B cell (primary cell): ENCODE results near the gene TCF7L1. TPM values are rescaled to one million over a fixed set of nuclear protein-coding genes. Genes with fewer than 3 reads are reported as not detected.

ENCODE experiments used
- ATAC-seq: fragments of 200-7000 bp; cut with Tn5 transposase; one replicate; pipeline ENCODE4 v1.10.0; 2021; ENCODE audit warnings: low read depth, mild to moderate bottlenecking, moderate number of reproducible peaks, moderate library complexity
- CTCF ChIA-PET: fragments of 350-600 bp; sonication (Branson Sonifier 250); formaldehyde crosslinking; loops from one replicate; lab custom pipeline; 2021; ENCODE audit warnings: antibody characterized with exemption, inconsistent platforms; lab: Charles Lee
- POLR2A ChIA-PET: fragments of 350-600 bp; sonication (Branson Sonifier 250); formaldehyde crosslinking; loops from one replicate; lab custom pipeline; 2021; ENCODE audit warnings: antibody characterized with exemption; lab: Charles Lee
- DNase-seq: peaks from one replicate; pipeline ENCODE4 v3.0.0; 2013
- H2AFZ ChIP-seq: 2 replicates; pipeline ENCODE4 v1.6.1; 2012; ENCODE audit warnings: mild to moderate bottlenecking, low read depth, low read length; ENCODE audit not compliant: insufficient read depth, poor library complexity, severe bottlenecking
- H3K27ac ChIP-seq, 2 donors: 1 replicate in 1 of 2; 2 replicates in 1 of 2; pipeline ENCODE4 v1.5.1; 2012 to 2013; ENCODE audit warnings: low read length in 2 of 2, mild to moderate bottlenecking in 2 of 2, moderate library complexity in 1 of 2
- H3K27me3 ChIP-seq, 4 experiments: fragments of 200-600 bp in 1 of 4; sonication (generic) in 1 of 4; replicated peaks in 1 of 4; 1 replicate in 2 of 4; 2 replicates in 2 of 4; pipeline versions ENCODE4 v1.6.1 to v1.7.0; 2013 to 2016; ENCODE audit warnings: low read length in 3 of 4, mild to moderate bottlenecking in 2 of 4, mixed read lengths in 1 of 4, moderate library complexity in 1 of 4; ENCODE audit not compliant: insufficient read depth in 4 of 4, control insufficient read depth in 3 of 4; ENCODE audit errors: control extremely low read depth in 1 of 4
- H3K36me3 ChIP-seq, 2 experiments: replicated peaks in 1 of 2; 1 replicate in 1 of 2; 2 replicates in 1 of 2; pipeline versions ENCODE4 v1.6.1 to v1.7.1; 2013; ENCODE audit warnings: low read length in 1 of 2; ENCODE audit not compliant: insufficient read depth in 2 of 2, control insufficient read depth in 1 of 2; ENCODE audit errors: control extremely low read depth in 1 of 2, extremely low read depth in 1 of 2
- H3K4me1 ChIP-seq, 2 donors: fragments of 200-600 bp in 1 of 2; sonication (generic) in 1 of 2; 1 replicate in 1 of 2; 2 replicates in 1 of 2; pipeline versions ENCODE4 v1.5.1 to v1.6.1; 2013 to 2017; ENCODE audit warnings: low read length in 2 of 2; ENCODE audit not compliant: control insufficient read depth in 2 of 2, insufficient read depth in 2 of 2
- H3K4me2 ChIP-seq: replicated peaks from 2 replicates; pipeline ENCODE3; 2012; ENCODE audit warnings: mild to moderate bottlenecking, low read depth, low read length; ENCODE audit not compliant: poor library complexity, severe bottlenecking
- H3K4me3 ChIP-seq, 5 experiments: fragments of 200-600 bp in 1 of 5; sonication (generic) in 1 of 5; 1 replicate in 3 of 5; 2 replicates in 2 of 5; pipeline versions ENCODE4 v1.5.1 to v1.7.0; 2011 to 2016; ENCODE audit warnings: low read length in 4 of 5, mild to moderate bottlenecking in 4 of 5, low read depth in 2 of 5, control low read depth in 1 of 5, moderate library complexity in 1 of 5; ENCODE audit not compliant: insufficient read depth in 1 of 5; ENCODE audit errors: control extremely low read depth in 1 of 5, extremely low read depth in 1 of 5
- H3K79me2 ChIP-seq: fragments of 200-600 bp; sonication (generic); one replicate; pipeline ENCODE4 v1.6.0; 2016; ENCODE audit warnings: low read length; ENCODE audit not compliant: control insufficient read depth, insufficient read depth
- H3K9ac ChIP-seq: fragments of 200-600 bp; sonication (generic); 2 replicates; pipeline ENCODE4 v1.6.1; 2017; ENCODE audit warnings: mild to moderate bottlenecking, low read length, moderate library complexity
- H3K9me3 ChIP-seq, 3 donors: one replicate each; pipeline versions ENCODE4 v1.6.1 to v1.7.1; 2013; ENCODE audit warnings: low read length in 2 of 3; ENCODE audit not compliant: control insufficient read depth in 2 of 3, insufficient read depth in 1 of 3; ENCODE audit errors: control extremely low read depth in 1 of 3
- H4K20me1 ChIP-seq: 2 replicates; pipeline ENCODE4 v1.6.0; 2012; ENCODE audit warnings: mild to moderate bottlenecking, low read length; ENCODE audit not compliant: insufficient read depth, control insufficient read depth, poor library complexity, severe bottlenecking
- H3K27ac Mint-ChIP-seq: one replicate; pipeline ENCODE4 v1.8.0; 2021; ENCODE audit warnings: mixed read lengths
- H3K27me3 Mint-ChIP-seq: one replicate; pipeline ENCODE4 v1.8.0; 2021; ENCODE audit warnings: mixed read lengths
- H3K4me1 Mint-ChIP-seq: one replicate; pipeline ENCODE4 v1.8.0; 2021; ENCODE audit warnings: mixed read lengths
- H3K4me3 Mint-ChIP-seq: one replicate; pipeline ENCODE4 v1.8.0; 2021; ENCODE audit warnings: mixed read lengths
- H3K9me3 Mint-ChIP-seq: one replicate; pipeline ENCODE4 v1.8.0; 2022; ENCODE audit warnings: mixed read lengths; ENCODE audit not compliant: insufficient read depth
- CTCF ChIP-seq: fragments of 200-600 bp; IDR thresholded peaks from one replicate; pipeline ENCODE4 v1.8.0; 2022; ENCODE audit warnings: antibody characterized with exemption, mild to moderate bottlenecking
- EZH2 ChIP-seq: IDR thresholded peaks from 2 replicates; pipeline ENCODE4 v1.6.1; 2012; ENCODE audit warnings: borderline replicate concordance, low read depth, mild to moderate bottlenecking, moderate library complexity, low read length; ENCODE audit not compliant: insufficient read depth, poor library complexity, severe bottlenecking
- WGBS: methylation state at CpG from one replicate; pipeline ENCODE4 v1.1.5; 2013; ENCODE audit warnings: missing lambda C conversion rate; ENCODE audit not compliant: insufficient coverage; 5-methylcytosine and 5-hydroxymethylcytosine counted together
- intact Hi-C: fragments of 100-400 bp; cut with micrococcal nuclease; formaldehyde crosslinking; loops from one replicate; pipeline ENCODE4 v1.10.0; 2022
- polyA plus RNA-seq: library from polyadenylated mRNA; depleted of rRNA; stranded (reverse); fragments of >200 nt; gene quantifications from 2 replicates; pipeline ENCODE4 v1.2.3, GENCODE V29; 2012
- total RNA-seq, 2 donors: library from RNA; stranded (reverse); fragments of 120-200 nt in 1 of 2; gene quantifications; 1 replicate in 1 of 2; 2 replicates in 1 of 2; pipeline versions ENCODE4 v1.2.3 to v1.2.4, GENCODE V29; 2013 to 2022

The TCF7L1 gene
- total and polyA plus RNA-seq, 2 donors (not counting 1 experiment from before 2014, with no cell fraction given): 0.67 to 0.81 TPM

- Histone ChIP-seq H3K9ac (no peak overlapping the region), H3K79me2 (no peaks in the 10 kb centered on the region), H3K27ac (no peak overlapping the region), H3K27me3 (no peaks in the 10 kb centered on the region), H3K4me3 (no peak overlapping the region), H3K9me3 (peaks cover 0 to 8% (median 6%) of the 10 kb centered on the region in 3 donors), H3K36me3 (no peaks in the 10 kb centered on the region), H3K4me2 (no peak overlapping the region), H2AFZ (no peak overlapping the region), H4K20me1 (no peaks in the 10 kb centered on the region), H3K4me1 (no peaks in the 10 kb centered on the region)
- TF ChIP-seq CTCF (no peak), EZH2 (no peak)
- H3K4me3 Mint-ChIP-seq: no peak overlapping the region
- H3K9me3 Mint-ChIP-seq: peaks cover 9% of the 10 kb centered on the region
- intact Hi-C loops: no loop called here
- no peaks in the 10 kb centered on the region for H3K4me1 Mint-ChIP-seq
- ATAC-seq (no peak), DNase-seq (no peak)
- ChIA-PET POLR2A (no interaction called here), CTCF (no interaction called here)
- WGBS: no CpG with 5 or more reads among the region's 1 CpG
- no peak overlapping the region for H3K27ac Mint-ChIP-seq
- peaks cover 25% of the 10 kb centered on the region for H3K27me3 Mint-ChIP-seq
Observed at GRCh38 chr2:85166021-85166420, 32.8 kb downstream of the TCF7L1 start.

GRCh38 chr2:85167479-85167878, 34.3 kb downstream of the TCF7L1 start:
- 93% methylated on average over 7 of the region's 10 CpGs for WGBS
- ATAC-seq: no peak

More at GRCh38 chr2:85167479-85167878, 34.3 kb downstream of the TCF7L1 start:
- Histone ChIP-seq H3K4me1 (no peaks in the 10 kb centered on the region), H3K27ac (no peak overlapping the region), H4K20me1 (no peaks in the 10 kb centered on the region), H3K79me2 (no peaks in the 10 kb centered on the region), H3K27me3 (no peaks in the 10 kb centered on the region), H2AFZ (no peak overlapping the region), H3K9me3 (peaks cover 0 to 20% (median 14%) of the 10 kb centered on the region in 3 donors), H3K4me3 (no peak overlapping the region), H3K9ac (no peak overlapping the region), H3K4me2 (no peak overlapping the region), H3K36me3 (no peaks in the 10 kb centered on the region)
- Mint-ChIP-seq H3K27ac (no peak overlapping the region), H3K4me3 (no peak overlapping the region), H3K27me3 (peaks cover 25% of the 10 kb centered on the region), H3K4me1 (no peaks in the 10 kb centered on the region), H3K9me3 (peaks cover 16% of the 10 kb centered on the region)
- ChIA-PET POLR2A (no interaction called here), CTCF (no interaction called here)
- intact Hi-C loops: no loop called here
- DNase-seq: no peak
- no peak for TF ChIP-seq CTCF
- TF ChIP-seq EZH2: no peak
